Natural killer cell (primary cell): Measurements from ENCODE around the gene NHSL2. TPM values are rescaled to one million over a fixed set of nuclear protein-coding genes. Genes with fewer than 3 reads are reported as not detected.

Experiments used
- ATAC-seq, 3 donors: fragments of 150-1000 bp in 2 of 3; fragments of 200-7000 bp in 1 of 3; cut with Tn5 transposase; 1 replicate in 1 of 3; 2 replicates in 2 of 3; pipeline ENCODE4 v1.10.0; 2021; ENCODE audit warnings: mild to moderate bottlenecking in 2 of 3, moderate library complexity in 2 of 3
- DNase-seq, 2 donors: peaks; one replicate each; pipeline versions ENCODE4 v3.0.0 to v3.0.0-alpha.2; 2013 to 2021; ENCODE audit warnings: mixed read lengths in 1 of 2
- H3K27ac ChIP-seq: one replicate; pipeline ENCODE4 v1.5.1; 2013; ENCODE audit warnings: mild to moderate bottlenecking, low read length
- H3K27me3 ChIP-seq: one replicate; pipeline ENCODE4 v1.6.1; 2013; ENCODE audit warnings: low read length; ENCODE audit not compliant: control insufficient read depth, insufficient read depth
- H3K36me3 ChIP-seq: one replicate; pipeline ENCODE4 v1.6.1; 2013; ENCODE audit warnings: low read length; ENCODE audit not compliant: control insufficient read depth, insufficient read depth
- H3K4me1 ChIP-seq: one replicate; pipeline ENCODE4 v1.6.1; 2013; ENCODE audit warnings: low read length; ENCODE audit not compliant: control insufficient read depth, insufficient read depth
- H3K4me3 ChIP-seq: one replicate; pipeline ENCODE4 v1.5.1; 2013; ENCODE audit warnings: low read length
- H3K9me3 ChIP-seq: one replicate; pipeline ENCODE4 v1.6.1; 2013; ENCODE audit warnings: low read length; ENCODE audit not compliant: control insufficient read depth, insufficient read depth
- H3K27ac Mint-ChIP-seq, 2 donors: one replicate each; pipeline ENCODE4 v1.8.0; 2022; ENCODE audit warnings: mild to moderate bottlenecking in 2 of 2, mixed read lengths in 2 of 2, moderate library complexity in 1 of 2
- H3K27me3 Mint-ChIP-seq, 2 donors: one replicate each; pipeline ENCODE4 v1.8.0; 2022; ENCODE audit warnings: low read depth in 2 of 2, mixed read lengths in 2 of 2
- H3K36me3 Mint-ChIP-seq: one replicate; pipeline ENCODE4 v1.8.0; 2022; ENCODE audit warnings: mixed read lengths
- H3K4me1 Mint-ChIP-seq, 2 donors: one replicate each; pipeline ENCODE4 v1.8.0; 2022; ENCODE audit warnings: mixed read lengths in 2 of 2
- H3K4me3 Mint-ChIP-seq: one replicate; pipeline ENCODE4 v1.8.0; 2022; ENCODE audit warnings: mild to moderate bottlenecking, moderate library complexity, mixed read lengths
- H3K9me3 Mint-ChIP-seq, 2 donors: one replicate each; pipeline ENCODE4 v1.8.0; 2022; ENCODE audit warnings: mixed read lengths in 2 of 2
- WGBS: methylation state at CpG from one replicate; pipeline ENCODE4 v1.1.7; 2013; ENCODE audit warnings: missing lambda C conversion rate; ENCODE audit not compliant: insufficient coverage; 5-methylcytosine and 5-hydroxymethylcytosine counted together
- intact Hi-C: fragments of 100-400 bp; cut with micrococcal nuclease; formaldehyde crosslinking; loops from one replicate; pipeline ENCODE4 v1.14.2; 2022
- total RNA-seq, 4 donors: library from RNA; stranded (reverse); fragments of 120-200 nt in 1 of 4; gene quantifications; one replicate each; pipeline versions ENCODE4 v1.2.3 to v1.2.4, GENCODE V29; 2013 to 2022
- TF ChIP-seq, protein P1 (sequence below): fragments of 200-600 bp; IDR thresholded peaks from one replicate; pipeline ENCODE4 v1.8.0; 2022; ENCODE audit warnings: antibody characterized with exemption

NHSL2 gene
- total RNA-seq, 3 donors from 2014 or later (not counting 1 experiment from before 2014, with no cell fraction given), result 15.0 to 32.5 (median 30.8) TPM

DNA sequence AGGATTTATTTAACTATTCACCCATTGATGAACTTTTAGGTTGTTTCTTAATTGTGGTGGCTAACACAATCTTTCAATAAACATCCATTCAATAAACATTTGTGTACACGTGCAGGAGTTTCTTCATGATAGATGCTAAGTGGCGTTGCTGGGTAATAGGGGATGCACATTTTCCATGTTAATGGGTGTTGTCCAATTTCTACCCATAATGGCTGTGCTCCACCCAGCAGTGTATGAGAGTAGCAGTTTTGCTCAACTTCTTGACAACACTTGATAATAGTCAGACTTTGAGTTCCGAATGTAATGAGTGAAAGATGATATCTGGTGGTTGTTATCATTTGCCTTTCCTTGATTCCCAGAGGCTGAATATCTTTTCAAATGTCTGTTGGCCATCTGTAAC lies 104.7 kb downstream of the NHSL2 start:
- no peaks in the 10 kb centered on the region for H3K9me3 ChIP-seq
- peaks cover 17% of the 10 kb centered on the region for H3K4me1 ChIP-seq
- Mint-ChIP-seq H3K4me1 (no peaks in the 10 kb centered on the region), H3K9me3 (no peaks in the 10 kb centered on the region), H3K27ac (no peak overlapping the region), H3K4me3 (no peak overlapping the region), H3K36me3 (no peaks in the 10 kb centered on the region), H3K27me3 (peaks cover 6 to 42% of the 10 kb centered on the region in 2 donors)
- DNase-seq (no peak), ATAC-seq (no peak)
- H3K4me3 ChIP-seq, result no peak overlapping the region
- no peak overlapping the region for H3K27ac ChIP-seq
- TF ChIP-seq, protein P1, sequence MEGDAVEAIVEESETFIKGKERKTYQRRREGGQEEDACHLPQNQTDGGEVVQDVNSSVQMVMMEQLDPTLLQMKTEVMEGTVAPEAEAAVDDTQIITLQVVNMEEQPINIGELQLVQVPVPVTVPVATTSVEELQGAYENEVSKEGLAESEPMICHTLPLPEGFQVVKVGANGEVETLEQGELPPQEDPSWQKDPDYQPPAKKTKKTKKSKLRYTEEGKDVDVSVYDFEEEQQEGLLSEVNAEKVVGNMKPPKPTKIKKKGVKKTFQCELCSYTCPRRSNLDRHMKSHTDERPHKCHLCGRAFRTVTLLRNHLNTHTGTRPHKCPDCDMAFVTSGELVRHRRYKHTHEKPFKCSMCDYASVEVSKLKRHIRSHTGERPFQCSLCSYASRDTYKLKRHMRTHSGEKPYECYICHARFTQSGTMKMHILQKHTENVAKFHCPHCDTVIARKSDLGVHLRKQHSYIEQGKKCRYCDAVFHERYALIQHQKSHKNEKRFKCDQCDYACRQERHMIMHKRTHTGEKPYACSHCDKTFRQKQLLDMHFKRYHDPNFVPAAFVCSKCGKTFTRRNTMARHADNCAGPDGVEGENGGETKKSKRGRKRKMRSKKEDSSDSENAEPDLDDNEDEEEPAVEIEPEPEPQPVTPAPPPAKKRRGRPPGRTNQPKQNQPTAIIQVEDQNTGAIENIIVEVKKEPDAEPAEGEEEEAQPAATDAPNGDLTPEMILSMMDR, result no peak
- no peaks in the 10 kb centered on the region for H3K36me3 ChIP-seq
- intact Hi-C loops, result no loop called here
- 100% methylated on average over 1 of the region's 3 CpGs for WGBS
- peaks cover 2% of the 10 kb centered on the region for H3K27me3 ChIP-seq

DNA sequence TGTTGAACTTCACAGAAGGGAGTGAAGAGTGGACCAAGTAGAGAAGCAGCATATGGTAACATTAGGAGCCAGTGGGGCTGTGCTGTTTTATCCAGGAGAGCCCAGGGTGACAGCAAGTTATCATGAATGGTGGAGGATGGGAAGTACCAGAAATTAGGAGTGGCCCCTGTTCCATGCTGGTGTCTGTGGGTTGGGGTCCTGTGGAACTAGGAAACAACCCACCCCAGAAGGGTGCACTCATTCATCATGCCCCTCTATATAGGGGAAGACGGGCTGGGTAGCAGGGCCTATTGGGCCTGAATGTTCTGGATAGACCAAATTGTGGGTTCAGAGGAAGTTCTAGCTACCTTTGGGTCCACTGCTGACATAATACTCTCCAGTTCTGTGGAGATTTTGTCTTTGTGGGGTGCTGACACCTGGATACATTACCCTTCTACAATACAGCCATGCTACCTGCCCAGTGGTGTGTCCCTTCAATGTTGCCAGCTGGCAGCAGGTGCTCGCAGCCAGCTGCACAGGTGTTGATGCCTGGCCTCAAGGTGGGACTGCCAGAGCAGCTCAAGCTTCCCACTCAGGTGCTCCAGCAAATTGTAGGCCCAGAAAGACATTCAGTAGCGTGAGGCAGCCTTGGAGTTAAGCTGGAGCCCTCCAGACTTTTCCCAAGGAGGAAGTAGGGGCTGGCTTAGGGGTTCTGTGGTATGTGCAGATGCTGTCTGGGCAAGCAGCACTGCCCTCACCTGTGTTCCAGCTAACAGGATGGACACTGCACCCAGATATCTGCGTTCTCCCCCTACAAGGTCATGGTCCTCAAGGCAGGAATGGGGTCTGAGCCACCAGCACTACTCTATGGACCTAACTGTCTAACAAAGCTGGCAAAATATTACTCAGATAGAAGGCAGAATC lies 106.5 kb downstream of the NHSL2 start:
- Histone ChIP-seq H3K27me3 (peaks cover 2% of the 10 kb centered on the region), H3K9me3 (no peaks in the 10 kb centered on the region), H3K4me3 (no peak overlapping the region), H3K36me3 (no peaks in the 10 kb centered on the region), H3K4me1 (peaks cover 20% of the 10 kb centered on the region), H3K27ac (no peak overlapping the region)
- no peak overlapping the region for H3K4me3 Mint-ChIP-seq
- H3K36me3 Mint-ChIP-seq, result no peaks in the 10 kb centered on the region
- DNase-seq (no peak), ATAC-seq (no peak)
- peaks cover 0 to 9% of the 10 kb centered on the region in 2 donors for H3K4me1 Mint-ChIP-seq
- H3K9me3 Mint-ChIP-seq, result no peaks in the 10 kb centered on the region
- intact Hi-C loops, result no loop called here
- H3K27me3 Mint-ChIP-seq, result peaks cover 11 to 56% of the 10 kb centered on the region in 2 donors
- TF ChIP-seq, protein P1, result no peak
- peak overlapping the region in 1 of 2 donors; percentile 9 for H3K27ac Mint-ChIP-seq
- 95% methylated on average over 3 of the region's 4 CpGs for WGBS

DNA sequence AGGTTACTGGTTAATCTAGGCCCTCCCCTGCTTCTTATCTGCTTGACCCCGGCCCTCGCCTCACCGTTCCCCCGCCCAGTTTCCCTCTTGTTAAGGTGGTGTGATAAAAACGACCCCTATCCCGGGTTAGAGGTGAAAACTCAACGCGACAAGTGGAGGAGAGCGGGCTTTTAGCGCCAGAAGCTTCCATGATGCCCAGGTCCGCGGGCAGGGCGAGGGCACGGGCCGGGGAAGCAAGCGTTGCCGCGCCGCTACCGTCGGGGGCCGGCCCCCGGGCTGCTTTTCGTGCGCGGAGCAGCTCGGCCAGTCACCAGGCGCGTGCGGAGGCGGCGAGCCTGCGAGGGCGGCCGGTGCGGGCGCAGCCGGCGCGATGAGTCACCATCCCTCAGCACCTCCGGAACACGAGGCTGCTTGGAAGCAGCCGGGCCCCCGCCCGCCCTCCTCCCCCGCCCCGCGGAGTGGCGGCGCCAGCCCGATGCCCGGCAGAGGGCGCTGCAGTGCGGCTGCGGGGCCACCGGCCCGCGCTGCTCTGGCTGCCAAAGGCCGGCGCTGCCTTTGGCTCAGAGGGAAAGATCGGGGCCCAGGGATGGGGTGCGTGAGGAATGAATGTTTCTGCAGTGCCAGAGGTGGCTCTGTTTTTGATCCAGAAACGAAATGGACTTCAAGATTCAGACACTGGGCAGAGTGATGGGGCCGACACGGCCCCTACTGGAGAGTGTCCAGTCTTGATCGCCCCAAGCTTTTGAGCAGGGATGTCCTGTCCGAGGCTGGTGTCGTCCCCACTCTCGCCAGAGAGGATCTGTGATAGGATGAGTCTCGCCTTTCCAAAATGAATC lies 107.8 kb downstream of the NHSL2 start:
- H3K27me3 Mint-ChIP-seq, result peaks cover 8 to 67% of the 10 kb centered on the region in 2 donors
- Histone ChIP-seq H3K4me1 (peaks cover 20% of the 10 kb centered on the region), H3K27ac (no peak overlapping the region), H3K27me3 (peaks cover 2% of the 10 kb centered on the region), H3K36me3 (no peaks in the 10 kb centered on the region), H3K9me3 (no peaks in the 10 kb centered on the region), H3K4me3 (no peak overlapping the region)
- no peaks in the 10 kb centered on the region for H3K9me3 Mint-ChIP-seq
- peak; percentile 93 to 98 (median 96) for ATAC-seq
- TF ChIP-seq, protein P1, result peak; percentile 60
- H3K4me1 Mint-ChIP-seq, result peaks cover 0 to 9% of the 10 kb centered on the region in 2 donors
- H3K36me3 Mint-ChIP-seq, result no peaks in the 10 kb centered on the region
- intact Hi-C loops, result loop anchor here (1.0 to 2.0 kb wide), 2 partner anchors 20 to 108 kb away; no protein-coding TSS in a partner anchor
- peak; percentile 80 to 89 for DNase-seq
- H3K27ac Mint-ChIP-seq, result peak overlapping the region; percentile 26 to 74
- WGBS, result 15% methylated on average over 62 of the region's 70 CpGs
- H3K4me3 Mint-ChIP-seq, result peak overlapping the region; percentile 17
